Tibial artery (tissue), 4 donors: ENCODE data around the gene SLC38A6.

Experiments used
- DNase-seq, 2 donors: peaks; one replicate each; pipeline ENCODE4 v3.0.0-alpha.2; 2019
- H3K27ac ChIP-seq, 2 donors: fragments of 200-600 bp; sonication (generic) in 1 of 2; 1 replicate in 1 of 2; 2 replicates in 1 of 2; pipeline ENCODE4 v1.5.1; 2018 to 2019; ENCODE audit warnings: mild to moderate bottlenecking in 1 of 2
- H3K27me3 ChIP-seq, 2 donors: fragments of 200-600 bp; sonication (generic) in 1 of 2; one replicate each; pipeline versions ENCODE4 v1.5.1 to v1.6.0; 2016 to 2019
- H3K36me3 ChIP-seq, 3 donors: fragments of 200-600 bp; sonication (generic) in 2 of 3; one replicate each; pipeline ENCODE4 v1.5.1; 2016 to 2019; ENCODE audit warnings: mild to moderate bottlenecking in 2 of 3
- H3K4me1 ChIP-seq, 4 donors: fragments of 200-600 bp; sonication (generic) in 2 of 4; 1 replicate in 3 of 4; 2 replicates in 1 of 4; pipeline ENCODE4 v1.5.1; 2016 to 2019
- H3K4me3 ChIP-seq, 2 donors: fragments of 200-600 bp; sonication (generic) in 1 of 2; 1 replicate in 1 of 2; 2 replicates in 1 of 2; pipeline ENCODE4 v1.5.1; 2018 to 2019; ENCODE audit warnings: mild to moderate bottlenecking in 2 of 2
- H3K9me3 ChIP-seq, 3 donors: fragments of 200-600 bp; sonication (generic) in 1 of 3; one replicate each; pipeline ENCODE4 v1.5.1; 2016 to 2019
- intact Hi-C: fragments of 100-400 bp; cut with DNase I; formaldehyde crosslinking; loops from one replicate; pipeline ENCODE4 v1.15.0; 2023; ENCODE audit warnings: low total_unique reads
- TF ChIP-seq, protein P1 (sequence below), 2 experiments: fragments of 200-600 bp in 1 of 2; fragments of 450-650 bp in 1 of 2; IDR thresholded peaks; one replicate each; pipeline ENCODE4 v1.5.1; 2017 to 2019; ENCODE audit warnings: antibody characterized with exemption in 2 of 2, mild to moderate bottlenecking in 1 of 2, moderate library complexity in 1 of 2

The SLC38A6 gene

DNA sequence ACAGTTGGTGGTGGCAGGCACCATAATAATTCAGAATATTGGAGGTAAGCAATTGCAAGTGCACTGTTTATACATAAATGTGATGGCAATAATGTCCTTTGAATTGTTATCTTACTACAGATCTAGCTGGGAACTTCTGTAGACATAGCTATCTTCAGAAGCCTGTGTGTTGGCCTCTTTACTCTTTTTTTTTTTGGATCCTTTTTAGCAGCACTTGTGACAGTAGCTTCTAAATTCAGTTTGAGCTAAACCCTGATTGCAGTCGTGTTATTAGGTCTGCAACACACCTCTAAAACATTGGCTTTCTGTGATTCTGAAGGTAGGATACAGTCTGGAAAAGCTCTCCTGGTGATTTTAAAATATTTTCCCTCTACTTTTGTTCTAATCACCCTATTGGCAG, 38.5 kb downstream of the SLC38A6 start:
- DNase-seq, result no peak
- peaks cover 0 to 5% (median 4%) of the 10 kb centered on the region in 3 donors for H3K9me3 ChIP-seq
- TF ChIP-seq, protein P1, sequence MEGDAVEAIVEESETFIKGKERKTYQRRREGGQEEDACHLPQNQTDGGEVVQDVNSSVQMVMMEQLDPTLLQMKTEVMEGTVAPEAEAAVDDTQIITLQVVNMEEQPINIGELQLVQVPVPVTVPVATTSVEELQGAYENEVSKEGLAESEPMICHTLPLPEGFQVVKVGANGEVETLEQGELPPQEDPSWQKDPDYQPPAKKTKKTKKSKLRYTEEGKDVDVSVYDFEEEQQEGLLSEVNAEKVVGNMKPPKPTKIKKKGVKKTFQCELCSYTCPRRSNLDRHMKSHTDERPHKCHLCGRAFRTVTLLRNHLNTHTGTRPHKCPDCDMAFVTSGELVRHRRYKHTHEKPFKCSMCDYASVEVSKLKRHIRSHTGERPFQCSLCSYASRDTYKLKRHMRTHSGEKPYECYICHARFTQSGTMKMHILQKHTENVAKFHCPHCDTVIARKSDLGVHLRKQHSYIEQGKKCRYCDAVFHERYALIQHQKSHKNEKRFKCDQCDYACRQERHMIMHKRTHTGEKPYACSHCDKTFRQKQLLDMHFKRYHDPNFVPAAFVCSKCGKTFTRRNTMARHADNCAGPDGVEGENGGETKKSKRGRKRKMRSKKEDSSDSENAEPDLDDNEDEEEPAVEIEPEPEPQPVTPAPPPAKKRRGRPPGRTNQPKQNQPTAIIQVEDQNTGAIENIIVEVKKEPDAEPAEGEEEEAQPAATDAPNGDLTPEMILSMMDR (IDR thresholded peaks at IDR 0.05), result no peak
- no peaks in the 10 kb centered on the region for H3K4me1 ChIP-seq
- H3K4me3 ChIP-seq, result no peak overlapping the region
- no peak overlapping the region for H3K27ac ChIP-seq
- H3K36me3 ChIP-seq, result no peaks in the 10 kb centered on the region
- intact Hi-C loops, result no loop called here
- H3K27me3 ChIP-seq, result no peaks in the 10 kb centered on the region

DNA sequence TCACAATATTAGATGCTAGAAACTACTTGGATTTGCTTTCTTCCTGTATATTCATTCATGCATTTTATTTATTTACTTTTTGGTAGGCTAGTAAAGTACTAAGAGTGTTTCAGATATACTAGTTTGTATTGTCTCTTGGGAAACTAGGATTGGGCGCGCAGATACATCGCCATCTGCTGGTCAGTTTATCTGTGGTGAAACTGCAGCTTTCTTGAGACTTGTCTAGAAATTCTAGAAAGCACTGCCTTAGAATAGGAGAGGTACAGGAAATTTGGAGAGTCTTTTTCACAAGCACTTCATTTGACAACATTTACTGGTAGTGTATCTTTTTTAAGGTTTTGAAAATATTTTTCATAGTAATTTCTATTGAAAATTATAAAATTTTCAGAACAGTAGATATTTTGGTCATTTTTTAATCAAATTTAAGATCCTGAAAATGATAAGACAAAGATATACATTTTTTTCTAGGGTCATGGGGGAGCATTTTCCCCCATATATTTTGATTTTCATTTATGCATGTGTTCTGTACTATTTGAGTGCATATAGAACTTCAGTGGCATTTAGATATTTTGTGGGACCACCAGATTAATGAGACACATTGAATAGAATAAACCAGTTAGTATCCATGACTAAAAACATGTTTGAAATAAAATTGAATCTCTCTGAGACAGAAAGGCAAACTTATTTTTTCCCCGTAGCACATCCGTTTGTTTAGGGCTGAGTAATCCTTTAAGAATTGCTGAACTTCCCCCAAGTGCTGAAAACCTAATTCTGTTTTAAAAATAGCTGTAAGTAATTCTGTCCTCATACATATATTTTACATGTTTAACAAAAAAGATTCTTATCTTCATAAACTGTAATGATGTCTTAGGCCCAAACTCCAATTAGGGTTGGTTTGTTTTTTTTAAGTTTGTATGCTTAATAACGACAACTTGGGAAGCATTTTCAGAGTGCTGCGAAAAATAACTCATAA, 44.5 kb downstream of the SLC38A6 start:
- Histone ChIP-seq H3K27me3 (no peaks in the 10 kb centered on the region), H3K9me3 (no peaks in the 10 kb centered on the region), H3K36me3 (no peaks in the 10 kb centered on the region), H3K27ac (peak overlapping the region in 1 of 2 donors; percentile 32), H3K4me1 (peaks cover 0 to 8% (median 0%) of the 10 kb centered on the region in 4 donors), H3K4me3 (no peak overlapping the region)
- intact Hi-C loops, result loop anchor here (2.0 to 10.0 kb wide), 2 partner anchors 229 to 401 kb away; no protein-coding TSS in a partner anchor
- peak; percentile 61 to 75 for DNase-seq
- TF ChIP-seq, protein P1 (IDR thresholded peaks at IDR 0.05), result peak; percentile 82 to 88

DNA sequence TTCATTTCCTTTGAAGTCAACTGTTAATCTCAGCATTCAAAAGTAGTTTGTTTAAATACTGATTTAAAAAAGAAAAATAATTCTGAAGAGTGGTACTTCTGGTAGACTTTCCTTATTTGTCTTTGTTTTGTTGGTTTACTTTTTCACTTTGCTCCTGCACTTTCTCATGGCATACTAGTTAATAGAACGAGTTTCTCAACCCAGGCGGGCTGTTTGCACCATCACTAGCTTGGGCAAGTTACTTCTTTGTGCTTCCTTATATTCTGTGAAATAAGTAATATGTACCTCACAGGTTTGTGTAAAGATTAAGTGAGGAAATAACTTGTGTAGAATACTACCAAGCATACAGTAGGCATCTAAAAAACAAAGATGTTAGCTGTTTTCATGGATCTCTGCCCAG, 45.5 kb downstream of the SLC38A6 start:
- Histone ChIP-seq H3K4me1 (peaks cover 0 to 8% (median 0%) of the 10 kb centered on the region in 4 donors), H3K27me3 (no peaks in the 10 kb centered on the region), H3K36me3 (no peaks in the 10 kb centered on the region), H3K9me3 (no peaks in the 10 kb centered on the region), H3K27ac (no peak overlapping the region), H3K4me3 (no peak overlapping the region)
- TF ChIP-seq, protein P1 (IDR thresholded peaks at IDR 0.05), result no peak
- no peak for DNase-seq
- intact Hi-C loops, result loop anchor here (2.0 to 10.0 kb wide), 2 partner anchors 228 to 402 kb away; no protein-coding TSS in a partner anchor

DNA sequence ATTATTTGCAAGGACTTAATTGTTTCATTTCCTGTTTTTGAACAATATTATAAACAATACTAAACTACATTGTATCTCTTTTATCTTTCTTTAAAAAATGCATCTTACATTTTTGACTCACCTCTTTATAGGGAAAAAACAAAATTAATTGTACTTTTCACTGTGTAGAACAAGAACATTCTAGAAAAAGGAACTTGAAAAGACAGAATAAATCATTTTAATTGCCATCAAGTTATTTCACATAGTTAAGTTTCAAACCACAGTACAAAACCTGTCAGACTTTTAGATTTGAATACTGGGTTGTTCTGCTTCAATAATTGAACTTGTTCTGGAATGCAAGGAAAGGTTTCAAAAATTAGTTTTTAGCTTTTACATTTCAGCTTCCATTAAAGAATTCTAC, 50.0 kb downstream of the SLC38A6 start:
- Histone ChIP-seq H3K9me3 (no peaks in the 10 kb centered on the region), H3K4me1 (peaks cover 0 to under 1% (median 0%) of the 10 kb centered on the region in 4 donors), H3K27me3 (no peaks in the 10 kb centered on the region), H3K4me3 (no peak overlapping the region), H3K36me3 (no peaks in the 10 kb centered on the region), H3K27ac (no peak overlapping the region)
- TF ChIP-seq, protein P1 (IDR thresholded peaks at IDR 0.05), result no peak
- DNase-seq, result no peak
- intact Hi-C loops, result no loop called here

DNA sequence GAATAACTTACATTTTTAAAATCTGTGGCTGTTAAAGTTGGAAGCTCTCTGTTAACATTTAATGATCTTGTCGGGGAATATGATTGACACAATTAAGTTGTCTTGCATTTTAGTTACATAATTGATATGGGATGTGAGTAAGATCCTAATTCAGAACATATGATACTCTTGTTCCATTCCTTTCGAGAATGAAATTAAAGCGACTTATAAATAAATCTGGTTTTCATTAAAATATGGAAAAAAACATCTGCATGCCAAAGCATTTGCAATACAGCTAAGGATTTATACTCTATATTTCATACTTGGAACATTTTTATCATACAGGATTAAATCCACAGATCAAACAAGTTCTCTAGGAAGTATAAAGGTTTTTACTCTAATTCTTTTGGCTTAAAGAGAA, 52.0 kb downstream of the SLC38A6 start:
- intact Hi-C loops, result no loop called here

More for the DNA sequence above, 52.0 kb downstream of the SLC38A6 start:
- H3K27ac ChIP-seq, result no peak overlapping the region
- no peaks in the 10 kb centered on the region for H3K4me1 ChIP-seq
- TF ChIP-seq, protein P1 (IDR thresholded peaks at IDR 0.05), result no peak
- DNase-seq, result no peak
- H3K27me3 ChIP-seq, result no peaks in the 10 kb centered on the region
- no peaks in the 10 kb centered on the region for H3K36me3 ChIP-seq
- H3K9me3 ChIP-seq, result no peaks in the 10 kb centered on the region
- no peak overlapping the region for H3K4me3 ChIP-seq
